ENCODE results near the gene PRKN. TPM values are rescaled to one million over a fixed set of nuclear protein-coding genes. Genes with fewer than 3 reads are reported as not detected.

Gene PRKN
- total RNA-seq, 2 donors from 2014 or later: 6.7 to 8.2 TPM

- Histone ChIP-seq H3K4me1 (no peaks in the 10 kb centered on the region), H3K27ac (no peak overlapping the region), H3K36me3 (replicated peaks in 1 of 2; ENCODE audit: insufficient read depth in 1 of 2, low read depth in 2 of 2) (no peaks in the 10 kb centered on the region), H3K4me3 (no peak overlapping the region), H3K9me3 (no peaks in the 10 kb centered on the region), H3K27me3 (no peaks in the 10 kb centered on the region)
- TF ChIP-seq POLR2A (IDR thresholded peaks at IDR 0.05): no peak
- TF ChIP-seq CTCF (IDR thresholded peaks at IDR 0.05): no peak
- intact Hi-C loops (cut with DNase I): no loop called here
- DNase-seq (no peak), ATAC-seq (no peak)
- WGBS, 2 donors: 84 to 91% methylated on average over 6 of the region's 6 CpGs
These were observed 391.2 kb downstream of the PRKN start for GRCh38 chr6:162336359-162336758.

GRCh38 chr6:162332365-162332764 lies 395.2 kb downstream of the PRKN start:
- no peak for TF ChIP-seq POLR2A (IDR thresholded peaks at IDR 0.05)
- TF ChIP-seq CTCF (IDR thresholded peaks at IDR 0.05): no peak
- no peak overlapping the region for H3K4me3 ChIP-seq
- no peaks in the 10 kb centered on the region for H3K9me3 ChIP-seq
- no peaks in the 10 kb centered on the region for H3K4me1 ChIP-seq
- DNase-seq: no peak
- intact Hi-C loops (cut with DNase I): no loop called here
- H3K36me3 ChIP-seq (replicated peaks in 1 of 2; ENCODE audit: insufficient read depth in 1 of 2, low read depth in 2 of 2): no peaks in the 10 kb centered on the region
- no peak for ATAC-seq
- H3K27me3 ChIP-seq: no peaks in the 10 kb centered on the region
- 89 to 92% methylated on average over 4 of the region's 4 CpGs for WGBS, 2 donors
- no peak overlapping the region for H3K27ac ChIP-seq

- no peaks in the 10 kb centered on the region for H3K4me1 ChIP-seq
- TF ChIP-seq POLR2A (IDR thresholded peaks at IDR 0.05) (no peak), CTCF (IDR thresholded peaks at IDR 0.05) (no peak)
- no peaks in the 10 kb centered on the region for H3K27me3 ChIP-seq
- intact Hi-C loops (cut with DNase I): no loop called here
- ATAC-seq (no peak), DNase-seq (no peak)
- WGBS, 2 donors: 72 to 80% methylated on average over 1 of the region's 1 CpG
- no peaks in the 10 kb centered on the region for H3K9me3 ChIP-seq
- H3K27ac ChIP-seq: no peak overlapping the region
- H3K4me3 ChIP-seq: no peak overlapping the region
- H3K36me3 ChIP-seq (replicated peaks in 1 of 2; ENCODE audit: insufficient read depth in 1 of 2, low read depth in 2 of 2): no peaks in the 10 kb centered on the region
These were observed 395.7 kb downstream of the PRKN start for GRCh38 chr6:162331911-162332310.

- no peaks in the 10 kb centered on the region for H3K27me3 ChIP-seq
- intact Hi-C loops (cut with DNase I): no loop called here
These were observed 401.7 kb downstream of the PRKN start for GRCh38 chr6:162325826-162326225.

More at GRCh38 chr6:162325826-162326225, 401.7 kb downstream of the PRKN start:
- 92% methylated on average over 4 of the region's 4 CpGs for WGBS, 2 donors
- Histone ChIP-seq H3K4me1 (no peaks in the 10 kb centered on the region), H3K27ac (no peak overlapping the region), H3K4me3 (no peak overlapping the region), H3K9me3 (no peaks in the 10 kb centered on the region), H3K36me3 (replicated peaks in 1 of 2; ENCODE audit: insufficient read depth in 1 of 2, low read depth in 2 of 2) (no peaks in the 10 kb centered on the region)
- no peak for DNase-seq
- TF ChIP-seq CTCF (IDR thresholded peaks at IDR 0.05): no peak
- no peak for TF ChIP-seq POLR2A (IDR thresholded peaks at IDR 0.05)
- no peak for ATAC-seq
